Prostate gland (tissue), 2 donors: ENCODE results near the gene BCAS3. TPM values are rescaled to one million over a fixed set of nuclear protein-coding genes. Genes with fewer than 3 reads are reported as not detected.

Source experiments
- DNase-seq: peaks from one replicate; pipeline ENCODE4 v3.0.0-alpha.2; 2019; ENCODE audit warnings: low spot score
- H3K27ac ChIP-seq, 2 donors: fragments of 200-600 bp; sonication (generic); 2 replicates each; pipeline ENCODE4 v1.5.1; 2017 to 2019
- H3K27me3 ChIP-seq: fragments of 200-600 bp; sonication (generic); replicated peaks from 2 replicates; pipeline ENCODE4 v1.5.1; 2019; ENCODE audit not compliant: insufficient read depth
- H3K36me3 ChIP-seq, 2 donors: fragments of 200-600 bp; sonication (generic); 1 replicate in 1 of 2; 2 replicates in 1 of 2; pipeline versions ENCODE4 v1.5.1 to v1.8.1; 2017 to 2019
- H3K4me1 ChIP-seq: fragments of 200-600 bp; sonication (generic); replicated peaks from 2 replicates; pipeline ENCODE4 v1.5.1; 2019
- H3K4me3 ChIP-seq, 2 donors: fragments of 200-600 bp; sonication (generic); 2 replicates each; pipeline ENCODE4 v1.5.1; 2017 to 2019
- H3K9me3 ChIP-seq: fragments of 200-600 bp; sonication (generic); 2 replicates; pipeline ENCODE4 v1.5.1; 2017
- POLR2A ChIP-seq: fragments of 450-650 bp; IDR thresholded peaks from one replicate; pipeline ENCODE4 v1.6.1; 2016; ENCODE audit warnings: antibody characterized with exemption, mild to moderate bottlenecking
- POLR2AphosphoS5 ChIP-seq: sonication (generic); formaldehyde crosslinking; IDR thresholded peaks from one replicate; pipeline ENCODE4 v1.6.1; 2017; ENCODE audit warnings: antibody characterized with exemption
- WGBS: methylation state at CpG from one replicate; pipeline ENCODE4 v1.1.5; 2018; 5-methylcytosine and 5-hydroxymethylcytosine counted together
- intact Hi-C: fragments of 100-400 bp; cut with DNase I; formaldehyde crosslinking; loops from one replicate; pipeline ENCODE4 v1.14.2; 2022
- total RNA-seq, 2 donors: library from RNA; depleted of rRNA; stranded (reverse); fragments of >200 nt; gene quantifications; one replicate each; pipeline ENCODE4 v1.1.0, GENCODE V29; 2016
- TF ChIP-seq, protein P1 (sequence below), 4 experiments: fragments of 200-600 bp in 2 of 4; fragments of 450-650 bp in 2 of 4; sonication (generic) in 2 of 4; IDR thresholded peaks; 1 replicate in 3 of 4; 2 replicates in 1 of 4; pipeline ENCODE4 v1.5.1; 2016 to 2019; ENCODE audit warnings: antibody characterized with exemption in 4 of 4, mild to moderate bottlenecking in 2 of 4, moderate library complexity in 2 of 4

BCAS3 gene
- total RNA-seq, 2 donors from 2014 or later: 57.8 to 93.9 TPM

DNA sequence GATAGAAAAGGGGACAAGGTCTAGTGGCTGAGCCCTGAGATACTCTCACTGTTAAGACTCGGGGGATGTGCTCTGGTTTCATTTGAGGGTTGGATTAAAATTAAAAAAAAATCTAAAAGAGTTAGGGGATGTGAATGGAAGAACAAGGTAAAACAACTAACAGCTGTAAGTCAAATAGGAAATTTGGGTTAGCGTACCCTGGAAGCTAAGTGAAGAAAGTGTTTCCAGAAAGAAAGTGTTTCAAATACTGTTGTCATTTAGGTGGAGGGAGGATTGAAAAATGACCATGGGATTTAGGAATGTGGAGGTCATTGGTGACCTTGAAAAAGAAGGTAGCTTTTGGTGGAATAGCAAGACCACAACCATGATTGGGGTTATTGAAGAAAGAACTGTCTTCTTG, 40.0 kb upstream of the BCAS3 start:
- intact Hi-C loops: loop anchor here (2.0 to 5.0 kb wide), 2 partner anchors 59 to 110 kb away; partner anchors contain the start of gene APPBP2
- H3K27ac ChIP-seq: no peak overlapping the region
- no peaks in the 10 kb centered on the region for H3K27me3 ChIP-seq
- TF ChIP-seq, protein P1, sequence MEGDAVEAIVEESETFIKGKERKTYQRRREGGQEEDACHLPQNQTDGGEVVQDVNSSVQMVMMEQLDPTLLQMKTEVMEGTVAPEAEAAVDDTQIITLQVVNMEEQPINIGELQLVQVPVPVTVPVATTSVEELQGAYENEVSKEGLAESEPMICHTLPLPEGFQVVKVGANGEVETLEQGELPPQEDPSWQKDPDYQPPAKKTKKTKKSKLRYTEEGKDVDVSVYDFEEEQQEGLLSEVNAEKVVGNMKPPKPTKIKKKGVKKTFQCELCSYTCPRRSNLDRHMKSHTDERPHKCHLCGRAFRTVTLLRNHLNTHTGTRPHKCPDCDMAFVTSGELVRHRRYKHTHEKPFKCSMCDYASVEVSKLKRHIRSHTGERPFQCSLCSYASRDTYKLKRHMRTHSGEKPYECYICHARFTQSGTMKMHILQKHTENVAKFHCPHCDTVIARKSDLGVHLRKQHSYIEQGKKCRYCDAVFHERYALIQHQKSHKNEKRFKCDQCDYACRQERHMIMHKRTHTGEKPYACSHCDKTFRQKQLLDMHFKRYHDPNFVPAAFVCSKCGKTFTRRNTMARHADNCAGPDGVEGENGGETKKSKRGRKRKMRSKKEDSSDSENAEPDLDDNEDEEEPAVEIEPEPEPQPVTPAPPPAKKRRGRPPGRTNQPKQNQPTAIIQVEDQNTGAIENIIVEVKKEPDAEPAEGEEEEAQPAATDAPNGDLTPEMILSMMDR (IDR thresholded peaks at IDR 0.05): no peak
- TF ChIP-seq POLR2AphosphoS5 (no peak), POLR2A (no peak)
- 91% methylated on average over 2 of the region's 2 CpGs for WGBS
- no peaks in the 10 kb centered on the region for H3K9me3 ChIP-seq
- H3K4me3 ChIP-seq: no peak overlapping the region
- no peak for DNase-seq
- no peaks in the 10 kb centered on the region for H3K4me1 ChIP-seq
- H3K36me3 ChIP-seq: no peaks in the 10 kb centered on the region

DNA sequence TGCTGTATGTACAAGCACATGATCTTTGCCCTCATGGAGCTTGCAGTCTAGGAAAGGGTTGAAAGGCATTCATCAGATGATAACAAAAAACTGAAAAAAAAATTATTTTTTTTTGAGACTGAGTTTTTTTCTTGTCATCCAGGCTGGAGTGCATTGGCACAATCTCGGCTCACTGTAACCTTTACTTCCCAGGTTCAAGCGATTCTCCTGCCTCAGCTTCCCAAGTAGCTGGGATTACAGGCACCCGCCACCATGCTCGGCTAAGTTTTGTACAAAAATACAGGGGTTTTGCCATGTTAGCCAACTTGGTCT, 38.7 kb upstream of the BCAS3 start:
- H3K4me1 ChIP-seq: no peaks in the 10 kb centered on the region
- no peaks in the 10 kb centered on the region for H3K27me3 ChIP-seq
- intact Hi-C loops: loop anchor here (2.0 to 5.0 kb wide), 2 partner anchors 60 to 112 kb away; partner anchors contain the start of gene APPBP2

DNA sequence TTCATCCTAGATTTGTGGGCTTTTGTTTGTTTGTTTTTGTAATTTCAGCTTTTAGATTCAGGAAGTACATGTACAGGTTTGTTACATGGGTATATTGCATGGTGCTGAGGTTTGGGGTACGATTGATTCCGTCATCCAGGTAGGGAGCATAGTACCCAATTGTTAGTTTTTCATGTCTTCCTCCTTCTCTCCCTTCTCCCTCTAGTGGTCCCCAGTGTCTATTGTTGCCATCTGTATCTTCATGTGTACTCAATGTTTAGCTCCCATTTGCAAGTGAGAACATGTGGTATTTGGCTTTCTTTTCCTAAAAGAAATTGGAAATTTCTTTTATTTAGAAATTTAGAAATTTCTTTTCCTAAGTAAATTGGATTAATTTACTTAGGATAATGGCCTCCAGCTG, 37.1 kb upstream of the BCAS3 start:
- H3K36me3 ChIP-seq: no peaks in the 10 kb centered on the region
- TF ChIP-seq POLR2AphosphoS5: no peak
- TF ChIP-seq, protein P1 (IDR thresholded peaks at IDR 0.05): peak in 2 of 4 experiments; percentile 4 to 7
- TF ChIP-seq POLR2A: no peak
- H3K4me1 ChIP-seq: no peaks in the 10 kb centered on the region
- WGBS: 80% methylated on average over 2 of the region's 2 CpGs
- intact Hi-C loops: loop anchor here (10.0 kb wide), 1 partner anchor 206 kb away; no protein-coding TSS in a partner anchor
- no peak overlapping the region for H3K27ac ChIP-seq
- H3K4me3 ChIP-seq: no peak overlapping the region
- no peaks in the 10 kb centered on the region for H3K27me3 ChIP-seq
- no peaks in the 10 kb centered on the region for H3K9me3 ChIP-seq
- no peak for DNase-seq

More for the DNA sequence above, 38.7 kb upstream of the BCAS3 start:
- DNase-seq: no peak
- Histone ChIP-seq H3K4me3 (no peak overlapping the region), H3K9me3 (no peaks in the 10 kb centered on the region), H3K36me3 (no peaks in the 10 kb centered on the region), H3K27ac (no peak overlapping the region)
- WGBS: 79% methylated on average over 4 of the region's 4 CpGs
- TF ChIP-seq POLR2AphosphoS5: no peak
- TF ChIP-seq POLR2A: no peak
- TF ChIP-seq, protein P1 (IDR thresholded peaks at IDR 0.05): no peak

DNA sequence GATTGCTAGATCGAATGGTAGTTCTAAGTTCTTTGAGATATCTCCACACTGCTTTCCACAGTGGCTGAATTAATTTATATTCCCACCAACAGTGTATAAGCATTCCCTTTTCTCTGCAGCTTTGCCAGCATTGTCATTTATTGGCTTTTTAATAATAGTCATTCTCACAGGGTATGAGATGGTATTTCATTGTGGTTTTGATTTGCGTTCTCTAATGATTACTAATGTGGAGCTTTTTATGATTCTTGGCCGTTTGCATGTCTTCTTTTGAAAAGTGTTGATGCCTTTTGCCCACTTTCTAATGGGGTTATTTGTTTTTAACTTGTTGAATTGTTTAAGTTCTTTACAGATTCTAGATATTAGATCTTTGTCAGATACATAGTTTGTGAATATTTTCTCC, 36.5 kb upstream of the BCAS3 start:
- H3K27ac ChIP-seq: no peak overlapping the region
- no peak for DNase-seq
- no peaks in the 10 kb centered on the region for H3K36me3 ChIP-seq
- H3K4me3 ChIP-seq: no peak overlapping the region
- no peaks in the 10 kb centered on the region for H3K9me3 ChIP-seq
- TF ChIP-seq POLR2A (no peak), POLR2AphosphoS5 (no peak)
- TF ChIP-seq, protein P1 (IDR thresholded peaks at IDR 0.05): no peak
- 70% methylated on average over 3 of the region's 3 CpGs for WGBS
- H3K27me3 ChIP-seq: no peaks in the 10 kb centered on the region
- no peaks in the 10 kb centered on the region for H3K4me1 ChIP-seq
- intact Hi-C loops: loop anchor here (10.0 kb wide), 1 partner anchor 206 kb away; no protein-coding TSS in a partner anchor

DNA sequence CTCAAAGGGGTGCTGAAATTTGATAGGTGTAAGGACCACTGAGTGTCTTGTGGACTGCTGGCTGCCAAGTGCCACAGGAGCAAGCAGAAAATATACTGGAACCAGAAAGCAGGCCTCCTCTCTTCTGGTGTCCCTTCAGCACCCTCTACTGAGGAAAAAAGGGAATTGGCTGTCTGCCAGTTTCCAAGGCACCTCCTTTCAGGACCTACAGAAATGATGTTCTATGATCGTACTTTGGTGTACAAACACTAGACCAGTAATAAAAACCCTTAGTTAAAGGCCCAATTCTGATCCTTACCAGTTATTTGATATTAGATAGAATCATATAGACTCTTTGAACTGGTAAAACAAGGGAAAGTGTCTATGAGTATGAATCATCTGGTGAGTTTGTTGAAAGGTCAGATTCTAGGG, 35.8 kb upstream of the BCAS3 start:
- Histone ChIP-seq H3K4me1 (no peaks in the 10 kb centered on the region), H3K27me3 (no peaks in the 10 kb centered on the region), H3K9me3 (no peaks in the 10 kb centered on the region), H3K36me3 (no peaks in the 10 kb centered on the region), H3K4me3 (no peak overlapping the region), H3K27ac (no peak overlapping the region)
- no peak for TF ChIP-seq POLR2A
- TF ChIP-seq, protein P1 (IDR thresholded peaks at IDR 0.05): peak in 3 of 4 experiments; percentile 21 to 39 (median 36)
- TF ChIP-seq POLR2AphosphoS5: peak; percentile 14
- DNase-seq: peak; percentile 43
- intact Hi-C loops: loop anchor here (10.0 kb wide), 1 partner anchor 207 kb away; no protein-coding TSS in a partner anchor
- 17% methylated on average over 1 of the region's 1 CpG for WGBS
